ENCODE measurements around the gene DRD5.

DRD5 gene

GRCh38 chr4:9812501-9813340 is 31.3 kb downstream of the DRD5 start:
- DNase-seq: no peak

GRCh38 chr4:9816285-9816684 is 34.9 kb downstream of the DRD5 start:
- no peak for DNase-seq

DNA sequence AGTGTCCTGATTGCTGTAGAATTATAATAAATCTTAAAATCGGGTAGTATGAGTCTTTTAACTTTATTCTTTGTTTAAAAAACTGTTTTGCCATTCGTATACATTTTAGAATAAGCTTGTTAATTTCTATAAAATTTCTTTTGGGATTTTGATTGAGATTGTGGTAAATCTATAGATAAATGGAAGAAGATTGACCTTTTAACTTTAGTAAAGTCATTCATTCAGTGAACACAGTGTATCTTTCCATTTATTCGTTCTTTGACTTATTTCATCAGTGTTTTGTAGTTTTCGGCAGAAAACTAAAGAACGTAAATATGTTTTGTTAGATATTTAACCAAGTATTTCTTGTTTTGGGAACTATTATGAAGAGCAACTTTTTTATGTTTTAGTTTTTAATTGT is 38.9 kb downstream of the DRD5 start:
- DNase-seq: no peak

- no peak for DNase-seq
Observed at GRCh38 chr4:9825049-9825448, 43.6 kb downstream of the DRD5 start.

- DNase-seq: no peak
Observed at GRCh38 chr4:9826551-9826950, 45.1 kb downstream of the DRD5 start.

- no peak for DNase-seq
Observed at GRCh38 chr4:9832640-9833039, 51.2 kb downstream of the DRD5 start.

DNA sequence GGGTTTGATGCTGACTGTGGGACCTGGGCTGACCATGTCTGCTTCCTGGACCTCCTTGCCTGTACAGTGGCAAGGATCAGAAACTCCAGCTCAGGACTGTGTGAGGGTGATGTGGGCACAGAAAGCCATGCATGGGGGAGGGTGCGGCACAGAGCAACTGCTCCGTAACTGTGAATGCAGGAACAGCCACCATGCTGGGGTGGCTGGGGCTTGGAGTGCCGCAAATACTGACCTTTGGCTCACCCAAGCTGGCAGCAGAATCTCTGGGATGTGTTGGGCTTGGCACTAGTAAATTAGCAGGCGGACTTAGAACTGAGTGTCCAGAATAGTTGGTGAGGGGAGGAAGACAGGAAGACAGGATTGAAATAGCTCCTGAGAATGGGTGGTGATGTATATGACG is 52.0 kb downstream of the DRD5 start:
- no peak for DNase-seq
